IMR-90 (cell line): Measurements from ENCODE around the gene ABHD17C.
"Not testable (repeated sequence)": the region's sequence is repeated elsewhere in the genome, so short reads cannot be mapped to it uniquely, and the experiment has no call there.

Source experiments
- BHLHE40 ChIP-seq: fragments of 150-350 bp; IDR thresholded peaks from 2 replicates; pipeline ENCODE4 v1.6.1; 2016; ENCODE audit warnings: mild to moderate bottlenecking, low read depth, low read length
- CEBPB ChIP-seq: IDR thresholded peaks from 2 replicates; pipeline ENCODE4 v1.6.1; 2012; ENCODE audit warnings: low read depth, low read length, improper control_type of control experiment
- FOS ChIP-seq: fragments of 150-350 bp; IDR thresholded peaks from 2 replicates; pipeline ENCODE4 v1.6.1; 2016; ENCODE audit warnings: low read depth, low read length
- MAFK ChIP-seq: IDR thresholded peaks from 2 replicates; pipeline ENCODE4 v1.6.1; 2012; ENCODE audit warnings: low read depth, low read length, improper control_type of control experiment
- MAZ ChIP-seq: IDR thresholded peaks from 2 replicates; pipeline ENCODE4 v1.6.1; 2012; ENCODE audit warnings: low read depth, mild to moderate bottlenecking, low read length, improper control_type of control experiment, moderate library complexity, borderline replicate concordance
- MXI1 ChIP-seq: IDR thresholded peaks from 2 replicates; pipeline ENCODE4 v1.6.1; 2012; ENCODE audit warnings: low read depth, mild to moderate bottlenecking, low read length, moderate library complexity, borderline replicate concordance
- POLR2A ChIP-seq: IDR thresholded peaks from 2 replicates; pipeline ENCODE4 v1.6.1; 2012; ENCODE audit warnings: mild to moderate bottlenecking, low read depth, low read length
- RAD21 ChIP-seq: IDR thresholded peaks from 2 replicates; pipeline ENCODE4 v1.6.1; 2012; ENCODE audit warnings: low read length, improper control_type of control experiment
- RCOR1 ChIP-seq: IDR thresholded peaks from 2 replicates; pipeline ENCODE4 v1.6.1; 2012; ENCODE audit warnings: mild to moderate bottlenecking, low read length, improper control_type of control experiment; ENCODE audit not compliant: insufficient replicate concordance
- RFX5 ChIP-seq: IDR thresholded peaks from 2 replicates; pipeline ENCODE4 v1.8.0; 2012; ENCODE audit warnings: low read depth, mild to moderate bottlenecking, low read length, moderate library complexity
- SMC3 ChIP-seq: fragments of 150-350 bp; IDR thresholded peaks from 2 replicates; pipeline ENCODE4 v1.6.1; 2016; ENCODE audit warnings: low read depth, mild to moderate bottlenecking, antibody characterized with exemption, low read length, moderate library complexity
- USF2 ChIP-seq: fragments of 150-350 bp; IDR thresholded peaks from 2 replicates; pipeline ENCODE4 v1.6.1; 2017; ENCODE audit warnings: mild to moderate bottlenecking, antibody characterized with exemption, low read length, low read depth
- TF ChIP-seq, protein P1 (sequence below): conservative IDR thresholded peaks from 2 replicates; pipeline ENCODE4 v1.5.1; 2012; ENCODE audit warnings: mild to moderate bottlenecking, low read depth, low read length, improper control_type of control experiment

DNA sequence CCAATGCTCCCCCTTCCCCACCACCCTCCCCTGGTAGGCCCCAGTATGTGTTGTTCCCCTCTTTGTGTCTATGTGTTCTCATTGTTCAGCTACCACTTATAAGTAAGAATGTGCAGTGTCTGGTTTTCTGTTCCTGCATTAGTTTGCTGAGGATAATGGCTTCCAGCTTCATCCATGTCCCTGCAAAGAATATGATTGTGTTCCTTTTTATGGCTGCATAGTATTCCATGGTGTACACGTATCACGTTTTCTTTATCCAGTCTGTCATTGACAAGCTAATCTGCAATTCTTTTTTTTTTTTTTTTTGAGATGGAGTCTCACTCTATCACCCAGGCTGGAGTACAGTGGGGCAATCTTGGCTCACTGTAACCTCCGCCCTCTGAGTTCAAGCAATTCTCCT, 68.1 kb downstream of the ABHD17C start:
- TF ChIP-seq, protein P1, sequence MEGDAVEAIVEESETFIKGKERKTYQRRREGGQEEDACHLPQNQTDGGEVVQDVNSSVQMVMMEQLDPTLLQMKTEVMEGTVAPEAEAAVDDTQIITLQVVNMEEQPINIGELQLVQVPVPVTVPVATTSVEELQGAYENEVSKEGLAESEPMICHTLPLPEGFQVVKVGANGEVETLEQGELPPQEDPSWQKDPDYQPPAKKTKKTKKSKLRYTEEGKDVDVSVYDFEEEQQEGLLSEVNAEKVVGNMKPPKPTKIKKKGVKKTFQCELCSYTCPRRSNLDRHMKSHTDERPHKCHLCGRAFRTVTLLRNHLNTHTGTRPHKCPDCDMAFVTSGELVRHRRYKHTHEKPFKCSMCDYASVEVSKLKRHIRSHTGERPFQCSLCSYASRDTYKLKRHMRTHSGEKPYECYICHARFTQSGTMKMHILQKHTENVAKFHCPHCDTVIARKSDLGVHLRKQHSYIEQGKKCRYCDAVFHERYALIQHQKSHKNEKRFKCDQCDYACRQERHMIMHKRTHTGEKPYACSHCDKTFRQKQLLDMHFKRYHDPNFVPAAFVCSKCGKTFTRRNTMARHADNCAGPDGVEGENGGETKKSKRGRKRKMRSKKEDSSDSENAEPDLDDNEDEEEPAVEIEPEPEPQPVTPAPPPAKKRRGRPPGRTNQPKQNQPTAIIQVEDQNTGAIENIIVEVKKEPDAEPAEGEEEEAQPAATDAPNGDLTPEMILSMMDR = not testable (repeated sequence)
- not testable (repeated sequence) for TF ChIP-seq USF2, RCOR1, POLR2A, MAFK, SMC3, CEBPB, MXI1, RAD21, RFX5, BHLHE40, FOS, MAZ
